Measurements from ENCODE around the gene IFT25.

The IFT25 gene

GRCh38 chr1:53956308-53957168, 11.0 kb upstream of the IFT25 start:
- DNase-seq = no peak

- DNase-seq = no peak
These were observed 8.6 kb upstream of the IFT25 start for GRCh38 chr1:53954128-53954527.

DNA sequence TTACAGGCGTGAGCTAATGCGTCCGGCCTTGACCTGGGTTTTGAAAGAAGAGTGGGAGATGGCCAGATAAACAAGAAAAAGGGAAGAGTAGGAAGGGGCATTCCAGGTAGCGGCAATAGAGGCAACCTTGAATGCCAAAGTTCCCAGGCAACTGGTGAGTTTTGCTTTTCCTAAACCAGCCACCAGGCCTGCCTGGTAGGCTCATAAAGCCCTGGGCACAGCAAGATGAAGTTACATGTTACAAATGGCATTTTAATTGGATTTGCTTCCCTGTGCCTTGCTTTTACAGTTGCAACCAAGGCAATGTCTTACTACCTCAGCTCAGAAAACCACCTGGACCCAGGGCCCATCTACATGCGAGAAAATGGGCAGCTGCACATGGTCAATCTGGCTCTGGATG, 6.2 kb upstream of the IFT25 start:
- no peak for DNase-seq

- DNase-seq = no peak
These were observed 3.8 kb upstream of the IFT25 start for GRCh38 chr1:53949023-53949990.

- DNase-seq = no peak
These were observed 2.8 kb upstream of the IFT25 start for GRCh38 chr1:53948291-53948690.

DNA sequence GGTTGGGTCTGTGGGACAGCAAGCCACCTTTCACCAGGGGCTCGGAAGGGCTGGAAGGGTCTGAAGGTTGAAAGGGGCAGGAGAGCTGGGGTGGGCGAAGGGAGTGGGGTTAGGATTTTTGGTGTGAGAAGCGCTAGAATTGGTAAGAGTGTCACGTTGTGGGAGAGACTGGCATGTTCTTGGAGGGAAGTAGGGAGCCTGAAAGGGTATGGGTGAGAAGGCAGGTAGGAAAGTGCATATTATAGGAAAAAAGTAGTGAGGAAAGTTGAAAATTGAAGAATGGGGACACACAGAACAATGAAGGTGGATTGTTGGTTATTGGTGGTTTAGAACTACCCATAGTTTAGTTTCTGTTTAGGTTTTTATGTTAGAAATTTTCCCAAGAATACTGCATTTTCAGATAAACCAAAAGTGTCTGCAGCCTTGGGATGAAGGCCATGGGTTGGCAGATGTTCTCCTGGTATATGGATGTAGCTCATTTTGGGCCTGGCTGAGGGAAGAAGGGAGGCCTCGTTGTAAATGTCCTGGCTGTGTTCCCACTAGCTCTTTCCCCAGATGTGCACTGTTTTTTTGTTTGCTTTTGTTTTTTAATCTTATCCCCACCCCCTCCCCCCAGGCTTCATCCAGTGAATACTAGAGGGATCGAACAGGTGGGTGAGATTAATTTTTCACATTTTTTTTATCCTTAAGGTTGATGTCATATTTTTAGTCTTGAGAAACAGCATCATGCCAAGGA, 1.8 kb upstream of the IFT25 start:
- DNase-seq = no peak

- no peak for DNase-seq
These were observed 1.0 kb upstream of the IFT25 start, which contains the start of gene LRRC42 for GRCh38 chr1:53946252-53947171. TSS of gene LRRC42 (plus strand) at chr1:53946350. CDS start at chr1:53952000, 5,650 bp downstream.

DNA sequence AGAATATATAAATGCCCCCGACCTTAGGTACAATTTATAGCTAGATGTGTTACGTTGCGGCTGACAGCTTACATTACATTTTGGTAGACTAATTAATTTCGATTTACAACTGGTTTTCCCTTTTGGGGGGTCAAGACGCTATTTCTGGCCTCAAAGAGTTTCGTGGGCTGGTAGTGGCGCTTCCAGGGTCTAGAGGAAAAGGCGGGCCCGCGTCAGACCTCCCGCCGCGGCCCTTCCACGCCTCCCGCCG, 391 bp downstream of the IFT25 start:
- DNase-seq = no peak

DNA sequence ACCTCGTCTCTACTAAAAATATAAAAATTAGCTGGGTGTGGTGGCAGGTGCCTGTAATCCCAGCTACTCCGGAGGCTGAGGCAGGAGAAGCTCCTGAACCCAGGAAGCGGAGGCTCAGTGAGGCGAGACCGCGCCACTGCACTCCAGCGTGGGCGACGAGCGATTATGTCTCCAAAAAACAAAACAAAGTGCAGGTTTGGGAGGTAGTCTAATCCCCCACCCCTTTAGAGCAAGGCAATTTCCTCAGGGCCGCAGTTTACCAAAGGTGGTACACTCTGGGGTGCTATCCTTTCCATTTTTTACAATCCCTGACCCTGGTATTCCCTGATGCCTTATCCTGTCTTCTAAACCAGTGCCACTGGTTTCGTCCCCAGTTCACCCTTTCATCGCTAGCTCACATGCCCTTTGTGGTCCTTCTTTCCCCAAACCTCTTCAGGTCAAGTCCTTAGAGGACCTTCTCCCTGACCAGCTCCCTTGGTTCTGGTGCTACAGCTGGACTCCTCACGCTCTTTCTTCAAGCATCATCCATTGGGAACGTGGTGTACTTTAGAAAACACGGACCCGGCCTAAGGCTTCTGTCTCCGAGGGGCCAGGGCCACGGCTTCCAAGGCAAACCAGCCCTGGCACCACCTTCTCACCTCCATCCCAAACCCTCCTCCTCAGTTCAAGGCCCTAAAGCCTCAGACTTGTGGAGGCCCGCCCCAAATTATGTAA, 873 bp downstream of the IFT25 start:
- no peak for DNase-seq

DNA sequence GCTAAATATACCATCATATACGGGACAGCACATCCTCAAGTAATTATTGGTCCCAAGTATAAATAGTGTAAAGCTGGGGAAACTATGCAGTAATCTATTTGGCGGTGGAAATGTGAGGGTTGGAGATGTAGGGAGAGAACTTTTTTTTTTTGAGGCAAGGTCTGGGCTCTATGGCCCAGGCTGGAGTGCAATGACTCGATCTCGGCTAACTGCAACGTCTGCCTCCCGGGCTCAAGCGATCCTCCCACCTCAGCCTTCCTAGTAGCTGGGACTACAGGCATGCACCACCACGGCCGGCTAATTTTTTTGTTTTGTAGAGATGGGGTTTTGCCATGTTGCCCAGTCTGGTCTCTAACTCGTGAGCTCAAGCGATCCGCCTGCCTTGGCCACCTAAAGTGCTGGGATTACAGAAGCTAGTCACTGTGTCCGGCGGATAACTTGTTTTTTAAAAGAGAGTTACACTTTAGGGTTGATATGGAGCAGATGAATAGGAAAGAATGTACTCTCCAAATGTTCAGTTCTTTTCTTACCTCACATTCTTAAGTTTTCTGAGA, 1.9 kb downstream of the IFT25 start:
- DNase-seq = no peak

DNA sequence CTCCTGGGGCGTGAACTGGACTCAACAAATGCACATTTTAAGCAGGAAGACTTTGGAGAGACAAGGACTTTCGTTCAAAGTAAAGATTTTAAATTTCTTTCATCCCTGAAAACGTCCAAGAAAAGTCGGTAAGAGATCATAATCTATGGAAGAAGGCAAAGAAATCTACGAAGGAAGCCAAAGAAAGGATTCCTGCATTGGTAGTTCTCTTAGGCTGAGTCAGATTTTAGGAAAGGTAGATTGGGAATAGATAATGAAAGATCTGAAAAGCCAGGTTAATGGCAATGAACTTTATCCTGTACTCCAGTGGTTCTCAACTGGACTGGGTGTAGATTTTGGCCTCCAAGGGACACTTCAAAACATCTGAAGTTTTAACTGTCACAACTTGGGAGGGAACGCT, 2.4 kb downstream of the IFT25 start:
- DNase-seq = no peak

DNA sequence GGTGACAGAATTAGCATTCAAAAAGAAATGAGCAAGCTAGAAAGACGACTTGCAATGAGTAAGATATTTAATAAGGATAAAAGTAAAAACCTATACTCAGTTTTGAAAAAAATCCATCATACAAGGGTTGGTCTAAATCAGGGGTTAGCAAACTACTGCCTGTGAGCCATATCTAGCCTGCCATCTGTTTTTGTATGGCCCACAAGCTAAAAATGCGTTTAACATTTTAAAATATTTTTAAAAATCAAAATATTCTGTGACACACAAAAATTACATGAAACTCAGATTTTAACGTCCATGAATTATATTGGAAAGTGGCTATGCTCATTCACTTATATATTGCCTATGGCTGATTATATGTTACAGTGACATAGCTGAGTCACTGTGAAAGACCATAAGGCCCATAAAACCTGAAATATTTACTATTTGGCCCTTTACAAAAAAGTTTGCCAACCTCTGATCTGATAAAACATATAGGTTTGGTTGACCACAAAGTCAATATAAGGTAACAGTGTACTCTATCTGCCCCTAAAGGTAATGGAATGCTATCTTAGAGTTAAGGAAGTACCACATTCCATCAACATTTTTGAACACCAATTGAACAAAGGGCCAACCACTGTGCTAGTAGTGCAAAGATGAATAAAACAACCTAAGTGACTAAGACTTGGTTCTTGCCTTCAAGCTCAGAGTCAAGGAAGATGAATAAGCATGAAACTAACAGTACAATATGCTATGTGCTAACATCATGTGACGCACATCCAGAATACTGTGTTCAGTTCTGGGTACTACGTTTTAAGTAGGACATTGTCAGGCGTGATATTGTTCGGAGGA, 3.2 kb downstream of the IFT25 start:
- no peak for DNase-seq

DNA sequence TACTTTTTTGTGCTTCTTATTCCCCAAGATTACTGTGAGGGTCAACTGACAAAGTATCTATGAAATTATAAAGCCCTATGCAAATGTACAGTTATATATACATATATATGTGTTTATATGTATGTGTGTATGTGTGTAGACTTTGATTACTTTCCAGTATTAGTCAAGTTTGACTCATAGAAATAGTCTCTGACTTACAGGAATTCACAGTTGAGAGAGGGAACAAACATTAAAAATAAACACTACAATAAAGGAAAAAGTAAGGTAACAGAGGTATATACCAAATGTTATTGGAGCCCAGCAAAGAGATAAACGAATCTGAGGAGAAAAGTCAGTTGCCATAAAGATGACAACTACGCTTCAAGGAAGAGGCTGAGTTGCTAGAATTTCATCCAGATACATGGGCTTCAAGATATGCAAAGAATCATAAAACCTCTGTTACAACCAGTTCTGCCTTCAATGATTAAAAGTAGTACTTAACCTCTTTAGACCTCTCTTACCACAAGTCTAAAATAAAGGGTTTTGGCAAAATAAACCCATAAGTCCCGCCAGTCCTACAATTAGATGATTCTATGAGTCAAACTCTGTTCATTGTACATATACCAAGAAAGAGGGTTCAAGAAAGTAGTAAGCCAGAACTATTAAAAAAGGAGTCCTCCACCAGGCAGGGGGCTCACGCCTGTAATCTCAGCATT, 7.2 kb downstream of the IFT25 start:
- DNase-seq = no peak

DNA sequence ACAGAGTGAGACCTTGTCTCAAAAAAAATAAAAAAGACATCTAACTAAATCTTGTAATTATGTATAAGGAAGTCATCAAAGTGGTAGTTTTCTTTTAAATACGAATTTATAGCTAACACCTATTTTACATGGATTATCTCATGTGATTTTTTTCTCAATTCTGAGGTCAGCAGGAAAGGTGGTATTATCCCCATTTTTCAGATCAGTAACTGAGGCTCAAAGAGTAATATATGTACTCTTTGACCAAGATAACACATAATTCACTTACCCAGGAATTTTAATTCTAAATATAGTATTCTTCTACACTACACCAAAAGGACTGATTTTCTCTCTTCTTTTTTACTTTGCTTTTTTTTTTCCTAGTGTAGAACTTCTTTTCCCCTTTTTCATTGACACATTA, 9.1 kb downstream of the IFT25 start:
- DNase-seq = no peak

- no peak for DNase-seq
These were observed 11.2 kb downstream of the IFT25 start for GRCh38 chr1:53934170-53934765.

- no peak for DNase-seq
These were observed 14.0 kb downstream of the IFT25 start for GRCh38 chr1:53931523-53931922.

DNA sequence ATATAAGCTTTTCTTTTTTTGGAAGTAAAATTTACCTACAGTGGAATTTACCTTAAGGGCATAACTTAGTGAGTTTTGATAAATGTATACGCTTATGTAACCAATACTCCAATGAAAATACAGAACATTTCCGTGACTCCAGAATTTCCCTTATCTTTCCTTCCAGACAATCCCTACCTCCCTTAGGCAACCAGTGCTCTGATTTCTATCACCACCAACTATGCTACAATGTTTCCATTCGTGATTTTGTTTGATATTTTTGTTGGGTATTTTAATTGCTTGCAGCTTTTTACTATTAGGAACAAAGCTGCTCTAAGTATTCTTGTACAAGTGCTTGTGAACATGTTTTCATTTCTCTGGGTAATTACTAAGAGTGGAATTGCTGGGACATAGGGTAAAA, 14.6 kb downstream of the IFT25 start:
- no peak for DNase-seq

DNA sequence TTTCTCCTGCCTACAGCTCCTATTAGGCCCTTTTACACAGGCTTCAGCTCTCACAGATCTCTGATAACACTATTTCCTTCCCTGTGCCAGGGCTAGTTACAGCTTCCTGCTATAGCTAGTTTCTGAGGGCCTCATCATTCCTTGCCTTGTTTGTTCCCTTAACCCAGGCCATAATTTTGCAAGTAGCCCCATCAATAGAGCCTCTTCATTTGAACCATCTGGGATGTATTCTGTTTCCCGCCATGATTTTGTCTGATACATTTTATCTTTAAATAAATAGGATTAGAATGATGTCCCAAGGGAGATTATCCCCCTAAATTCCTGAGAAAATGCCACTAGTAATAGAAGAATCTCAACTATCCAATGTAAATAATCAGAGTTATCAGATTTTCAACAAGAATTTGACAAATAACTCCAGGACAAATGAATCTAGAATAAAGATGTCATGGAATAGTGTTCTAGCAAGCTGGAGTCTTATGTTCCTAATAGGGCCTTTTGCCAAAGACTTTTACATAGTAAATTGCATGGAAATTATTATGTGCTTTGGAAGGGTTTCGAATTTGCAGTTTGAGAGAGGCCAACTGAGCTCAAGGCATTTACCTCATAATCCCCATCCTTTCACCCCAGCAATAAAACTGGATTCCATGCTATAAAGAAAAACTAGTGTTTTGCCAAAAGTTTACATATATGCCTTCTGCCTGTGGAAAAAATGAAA, 16.1 kb downstream of the IFT25 start:
- DNase-seq = no peak

Measured in cortex of kidney (tissue), 1 donor.